Neural cell (in vitro differentiated cells): ENCODE results near the gene ZNF618. TPM values are rescaled to one million over a fixed set of nuclear protein-coding genes. Genes with fewer than 3 reads are reported as not detected.
A peak's percentile ranks its signal among the peaks of the same experiment; 100 is the strongest.

Source experiments
- H2AFZ ChIP-seq: fragments of 200-600, 300-800 bp; sonication (generic), shearing (Covaris generic); 2 replicates; pipeline ENCODE4 v1.6.0; 2014; ENCODE audit warnings: low read depth, mild to moderate bottlenecking, antibody characterized with exemption, low read length, moderate library complexity
- H3F3A ChIP-seq: fragments of 200-600 bp; shearing (Covaris generic); 2 replicates; pipeline ENCODE4 v1.6.1; 2016; ENCODE audit warnings: mild to moderate bottlenecking, moderate library complexity, mixed read lengths, antibody characterized with exemption, low read length; ENCODE audit not compliant: insufficient read depth, poor library complexity, severe bottlenecking
- H3K27ac ChIP-seq: fragments of 200-600, 300-800 bp; sonication (generic), shearing (Covaris generic); 2 replicates; pipeline ENCODE4 v1.5.1; 2014; ENCODE audit warnings: mild to moderate bottlenecking, low read length, moderate library complexity
- H3K27me3 ChIP-seq: fragments of 300-800, 200-600 bp; sonication (generic), shearing (Covaris generic); 2 replicates; pipeline ENCODE4 v1.6.0; 2014; ENCODE audit warnings: mild to moderate bottlenecking, low read depth, low read length, moderate library complexity; ENCODE audit not compliant: insufficient read depth
- H3K36me3 ChIP-seq: fragments of 300-800, 200-600 bp; sonication (generic), shearing (Covaris generic); 2 replicates; pipeline ENCODE4 v1.5.1; 2014; ENCODE audit warnings: mild to moderate bottlenecking, antibody characterized with exemption, low read length, moderate library complexity; ENCODE audit not compliant: insufficient read depth
- H3K4me2 ChIP-seq: fragments of 300-800, 200-600 bp; sonication (generic), shearing (Covaris generic); 2 replicates; pipeline ENCODE4 v1.6.0; 2014; ENCODE audit warnings: mild to moderate bottlenecking, low read length
- H3K4me3 ChIP-seq: fragments of 300-800, 200-600 bp; sonication (generic), shearing (Covaris generic); 2 replicates; pipeline ENCODE4 v1.5.1; 2014; ENCODE audit warnings: mild to moderate bottlenecking, low read length, moderate library complexity
- H3K79me2 ChIP-seq: fragments of 200-600 bp; shearing (Covaris generic); replicated peaks from 2 replicates; pipeline ENCODE4 v1.6.0; 2014; ENCODE audit warnings: mild to moderate bottlenecking, low read length, moderate library complexity; ENCODE audit not compliant: insufficient read depth
- H3K9ac ChIP-seq: fragments of 300-800, 200-600 bp; sonication (generic), shearing (Covaris generic); 2 replicates; pipeline ENCODE4 v1.6.1; 2016; ENCODE audit warnings: mild to moderate bottlenecking, low read length, mixed read lengths
- H3K9me2 ChIP-seq: fragments of 200-600 bp; shearing (Covaris generic); 2 replicates; pipeline ENCODE4 v1.6.1; 2016; ENCODE audit warnings: mild to moderate bottlenecking, low read length, mixed read lengths; ENCODE audit not compliant: insufficient read depth
- H3K9me3 ChIP-seq: fragments of 200-600, 300-800 bp; sonication (generic), shearing (Covaris generic); 2 replicates; pipeline ENCODE4 v1.6.1; 2016; ENCODE audit warnings: mild to moderate bottlenecking, mixed run types, low read length, moderate library complexity, mixed read lengths
- H4K20me1 ChIP-seq: fragments of 200-600 bp; shearing (Covaris generic); 2 replicates; pipeline ENCODE4 v1.6.1; 2016; ENCODE audit warnings: mild to moderate bottlenecking, mixed run types; ENCODE audit not compliant: insufficient read depth
- EP300 ChIP-seq: fragments of 450-650 bp; conservative IDR thresholded peaks from 2 replicates; pipeline ENCODE4 v1.6.1; 2014; ENCODE audit warnings: antibody characterized with exemption, mild to moderate bottlenecking, moderate library complexity; ENCODE audit not compliant: poor library complexity, severe bottlenecking
- EZH2 ChIP-seq: fragments of 200-600, 300-800 bp; shearing (Covaris generic), sonication (generic); IDR thresholded peaks from 2 replicates; pipeline ENCODE4 v1.6.1; 2014; ENCODE audit warnings: antibody characterized with exemption, low read length, borderline replicate concordance, mild to moderate bottlenecking; ENCODE audit not compliant: insufficient read depth, poor library complexity, severe bottlenecking
- MXI1 ChIP-seq: fragments of 450-650 bp; conservative IDR thresholded peaks from 2 replicates; pipeline ENCODE4 v1.6.1; 2014; ENCODE audit warnings: antibody characterized with exemption, mild to moderate bottlenecking; ENCODE audit not compliant: poor library complexity, severe bottlenecking
- POLR2AphosphoS5 ChIP-seq: IDR thresholded peaks from 2 replicates; pipeline ENCODE4 v1.6.1; 2012
- RAD21 ChIP-seq: fragments of 450-650 bp; conservative IDR thresholded peaks from 2 replicates; pipeline ENCODE4 v1.6.1; 2014; ENCODE audit warnings: antibody characterized with exemption, mild to moderate bottlenecking, moderate library complexity
- SMC3 ChIP-seq: fragments of 450-650 bp; conservative IDR thresholded peaks from 2 replicates; pipeline ENCODE4 v1.6.1; 2014; ENCODE audit warnings: antibody characterized with exemption, mild to moderate bottlenecking, moderate library complexity; ENCODE audit not compliant: poor library complexity
- TAF1 ChIP-seq: IDR thresholded peaks from 2 replicates; pipeline ENCODE4 v1.6.1; 2012; ENCODE audit warnings: low read depth
- polyA plus RNA-seq: library from polyadenylated mRNA; depleted of rRNA; stranded (reverse); fragments of >200 nt; gene quantifications from 2 replicates; pipeline ENCODE4 v1.2.3, GENCODE V29; 2014
- TF ChIP-seq, protein P1 (sequence below): fragments of 450-650 bp; IDR thresholded peaks from 2 replicates; pipeline ENCODE4 v1.5.1; 2014; ENCODE audit warnings: antibody characterized with exemption, mild to moderate bottlenecking, moderate library complexity; ENCODE audit not compliant: poor library complexity, severe bottlenecking
- TF ChIP-seq, protein P2 (sequence below): IDR thresholded peaks from 2 replicates; pipeline ENCODE4 v1.6.1; 2012; ENCODE audit warnings: borderline replicate concordance

Gene ZNF618
- polyA plus RNA-seq, 1 donor from 2014 or later, result 7.1 TPM

DNA sequence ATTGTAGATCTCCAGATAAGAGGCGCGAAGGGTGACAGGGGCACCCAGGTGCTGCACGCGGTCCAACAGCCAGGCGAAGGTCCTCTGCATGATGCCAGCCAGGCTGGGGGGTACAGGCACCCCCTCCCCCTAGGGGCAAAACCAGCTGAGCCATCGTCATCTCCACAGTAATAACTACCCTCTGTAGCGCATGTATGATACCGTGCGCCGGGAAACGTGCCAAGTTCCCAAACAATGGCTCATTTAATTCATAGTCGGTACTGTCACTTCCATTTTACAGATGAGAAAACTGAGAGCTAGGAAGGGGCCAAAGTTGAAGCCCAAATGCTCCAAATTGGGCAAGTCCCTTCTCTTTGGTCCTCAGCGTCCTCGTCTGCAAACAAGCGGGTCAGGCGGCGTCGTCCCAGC, 221.5 kb downstream of the ZNF618 start:
- Histone ChIP-seq H2AFZ (no peak overlapping the region), H3K4me3 (peak overlapping the region; percentile 70), H3F3A (no peaks in the 10 kb centered on the region), H4K20me1 (no peaks in the 10 kb centered on the region), H3K4me2 (no peak overlapping the region), H3K36me3 (no peaks in the 10 kb centered on the region), H3K9me2 (no peaks in the 10 kb centered on the region), H3K27me3 (peaks cover 27% of the 10 kb centered on the region), H3K27ac (no peak overlapping the region), H3K9me3 (peaks cover 5% of the 10 kb centered on the region), H3K79me2 (no peaks in the 10 kb centered on the region), H3K9ac (peak overlapping the region; percentile 39)
- TF ChIP-seq MXI1, result no peak
- TF ChIP-seq EP300, result no peak
- no peak for TF ChIP-seq TAF1
- TF ChIP-seq, protein P1, sequence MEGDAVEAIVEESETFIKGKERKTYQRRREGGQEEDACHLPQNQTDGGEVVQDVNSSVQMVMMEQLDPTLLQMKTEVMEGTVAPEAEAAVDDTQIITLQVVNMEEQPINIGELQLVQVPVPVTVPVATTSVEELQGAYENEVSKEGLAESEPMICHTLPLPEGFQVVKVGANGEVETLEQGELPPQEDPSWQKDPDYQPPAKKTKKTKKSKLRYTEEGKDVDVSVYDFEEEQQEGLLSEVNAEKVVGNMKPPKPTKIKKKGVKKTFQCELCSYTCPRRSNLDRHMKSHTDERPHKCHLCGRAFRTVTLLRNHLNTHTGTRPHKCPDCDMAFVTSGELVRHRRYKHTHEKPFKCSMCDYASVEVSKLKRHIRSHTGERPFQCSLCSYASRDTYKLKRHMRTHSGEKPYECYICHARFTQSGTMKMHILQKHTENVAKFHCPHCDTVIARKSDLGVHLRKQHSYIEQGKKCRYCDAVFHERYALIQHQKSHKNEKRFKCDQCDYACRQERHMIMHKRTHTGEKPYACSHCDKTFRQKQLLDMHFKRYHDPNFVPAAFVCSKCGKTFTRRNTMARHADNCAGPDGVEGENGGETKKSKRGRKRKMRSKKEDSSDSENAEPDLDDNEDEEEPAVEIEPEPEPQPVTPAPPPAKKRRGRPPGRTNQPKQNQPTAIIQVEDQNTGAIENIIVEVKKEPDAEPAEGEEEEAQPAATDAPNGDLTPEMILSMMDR, result no peak
- no peak for TF ChIP-seq POLR2AphosphoS5
- no peak for TF ChIP-seq EZH2
- no peak for TF ChIP-seq SMC3
- TF ChIP-seq, protein P2, sequence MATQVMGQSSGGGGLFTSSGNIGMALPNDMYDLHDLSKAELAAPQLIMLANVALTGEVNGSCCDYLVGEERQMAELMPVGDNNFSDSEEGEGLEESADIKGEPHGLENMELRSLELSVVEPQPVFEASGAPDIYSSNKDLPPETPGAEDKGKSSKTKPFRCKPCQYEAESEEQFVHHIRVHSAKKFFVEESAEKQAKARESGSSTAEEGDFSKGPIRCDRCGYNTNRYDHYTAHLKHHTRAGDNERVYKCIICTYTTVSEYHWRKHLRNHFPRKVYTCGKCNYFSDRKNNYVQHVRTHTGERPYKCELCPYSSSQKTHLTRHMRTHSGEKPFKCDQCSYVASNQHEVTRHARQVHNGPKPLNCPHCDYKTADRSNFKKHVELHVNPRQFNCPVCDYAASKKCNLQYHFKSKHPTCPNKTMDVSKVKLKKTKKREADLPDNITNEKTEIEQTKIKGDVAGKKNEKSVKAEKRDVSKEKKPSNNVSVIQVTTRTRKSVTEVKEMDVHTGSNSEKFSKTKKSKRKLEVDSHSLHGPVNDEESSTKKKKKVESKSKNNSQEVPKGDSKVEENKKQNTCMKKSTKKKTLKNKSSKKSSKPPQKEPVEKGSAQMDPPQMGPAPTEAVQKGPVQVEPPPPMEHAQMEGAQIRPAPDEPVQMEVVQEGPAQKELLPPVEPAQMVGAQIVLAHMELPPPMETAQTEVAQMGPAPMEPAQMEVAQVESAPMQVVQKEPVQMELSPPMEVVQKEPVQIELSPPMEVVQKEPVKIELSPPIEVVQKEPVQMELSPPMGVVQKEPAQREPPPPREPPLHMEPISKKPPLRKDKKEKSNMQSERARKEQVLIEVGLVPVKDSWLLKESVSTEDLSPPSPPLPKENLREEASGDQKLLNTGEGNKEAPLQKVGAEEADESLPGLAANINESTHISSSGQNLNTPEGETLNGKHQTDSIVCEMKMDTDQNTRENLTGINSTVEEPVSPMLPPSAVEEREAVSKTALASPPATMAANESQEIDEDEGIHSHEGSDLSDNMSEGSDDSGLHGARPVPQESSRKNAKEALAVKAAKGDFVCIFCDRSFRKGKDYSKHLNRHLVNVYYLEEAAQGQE, result no peak
- TF ChIP-seq RAD21, result no peak

DNA sequence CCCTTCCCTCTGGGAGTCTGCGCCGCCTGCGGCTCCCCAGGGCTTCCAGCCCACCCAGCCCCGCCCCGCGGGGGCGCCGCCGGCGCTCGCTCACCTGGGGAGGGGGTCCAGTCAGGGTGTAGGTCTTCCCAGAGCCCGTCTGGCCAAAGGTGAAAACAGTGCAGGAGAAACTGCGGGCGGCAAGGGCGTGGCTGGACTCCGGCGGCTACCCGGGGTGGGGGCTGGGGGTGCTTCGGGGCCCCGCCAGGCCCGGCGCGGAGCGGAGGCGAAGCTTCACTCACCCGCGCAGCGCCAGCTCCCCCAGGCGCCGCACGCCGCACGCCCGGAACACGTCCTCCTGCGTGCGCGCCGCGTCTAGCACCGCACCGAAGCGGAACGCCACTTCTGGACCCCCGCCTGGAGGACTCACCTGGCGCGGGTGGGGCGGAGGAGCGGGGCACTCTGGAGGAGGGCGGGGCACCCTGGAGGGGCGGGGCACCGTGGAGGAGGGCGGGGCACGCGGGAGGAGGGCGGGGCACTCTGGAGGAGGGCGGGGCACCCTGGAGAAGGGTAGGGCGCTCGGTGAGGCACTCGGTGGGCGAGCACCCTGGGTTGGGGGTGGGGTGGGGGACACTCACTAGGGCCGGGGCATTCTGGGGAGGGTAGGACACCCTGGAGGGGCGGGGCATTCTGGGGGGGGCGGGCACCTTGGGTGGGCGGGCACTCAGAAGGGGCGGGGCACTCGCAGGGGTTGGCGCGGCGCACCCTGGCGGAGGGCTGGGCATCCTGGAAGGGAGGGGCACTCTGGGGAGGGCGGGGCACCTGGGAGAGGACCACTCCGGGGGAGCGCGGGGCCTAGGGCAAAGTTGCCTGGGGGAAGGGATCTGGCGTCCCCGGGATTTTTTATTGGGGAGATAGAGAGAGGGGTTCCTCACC, 222.2 kb downstream of the ZNF618 start:
- peak overlapping the region; percentile 39 for H3K9ac ChIP-seq
- no peak overlapping the region for H3K4me2 ChIP-seq
- H4K20me1 ChIP-seq, result no peaks in the 10 kb centered on the region
- peaks cover 5% of the 10 kb centered on the region for H3K9me3 ChIP-seq
- H3F3A ChIP-seq, result no peaks in the 10 kb centered on the region
- H3K4me3 ChIP-seq, result peak overlapping the region; percentile 70
- H3K27me3 ChIP-seq, result peaks cover 27% of the 10 kb centered on the region
- H3K27ac ChIP-seq, result no peak overlapping the region
- no peak for TF ChIP-seq POLR2AphosphoS5
- TF ChIP-seq TAF1, result no peak
- TF ChIP-seq MXI1, result peak; percentile 15
- TF ChIP-seq, protein P2, result no peak
- no peaks in the 10 kb centered on the region for H3K79me2 ChIP-seq
- no peaks in the 10 kb centered on the region for H3K36me3 ChIP-seq
- H3K9me2 ChIP-seq, result no peaks in the 10 kb centered on the region
- H2AFZ ChIP-seq, result no peak overlapping the region
